Fibroblast of pulmonary artery (primary cell): Measurements from ENCODE around the gene FAM83F.

ENCODE experiments used
- DNase-seq: peaks from one replicate; pipeline ENCODE4 v3.0.0-alpha.2; 2010; ENCODE audit warnings: low read depth
- H3K4me3 ChIP-seq: replicated peaks from 2 replicates; pipeline ENCODE4 v1.5.1; 2011; ENCODE audit warnings: low read depth, mild to moderate bottlenecking, control low read depth, low read length, moderate library complexity
- TF ChIP-seq, protein P1 (sequence below): IDR thresholded peaks from 2 replicates; pipeline ENCODE4 v1.5.1; 2011; ENCODE audit warnings: mild to moderate bottlenecking, control low read depth, low read length, inconsistent platforms; ENCODE audit errors: missing control alignments

FAM83F gene

DNA sequence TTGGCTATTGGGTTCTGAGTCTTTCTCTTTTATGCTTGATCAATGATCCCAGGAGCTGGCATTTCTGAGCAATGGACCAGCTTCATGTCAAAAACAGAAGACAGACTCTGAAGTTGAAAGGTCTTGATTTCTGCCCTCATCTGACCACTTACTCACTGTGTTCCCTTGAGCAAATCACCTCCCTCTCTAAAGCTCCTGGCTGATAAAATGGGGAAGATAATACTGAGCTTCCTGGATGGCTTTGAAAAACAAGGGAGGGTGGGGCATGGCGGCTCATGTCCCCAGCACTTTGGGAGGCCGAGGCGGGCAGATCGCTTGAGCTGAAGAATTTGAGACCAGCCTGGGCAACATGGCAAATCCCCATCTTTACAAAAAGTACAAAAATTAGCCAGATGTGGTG is 6.4 kb downstream of the FAM83F start:
- TF ChIP-seq, protein P1, sequence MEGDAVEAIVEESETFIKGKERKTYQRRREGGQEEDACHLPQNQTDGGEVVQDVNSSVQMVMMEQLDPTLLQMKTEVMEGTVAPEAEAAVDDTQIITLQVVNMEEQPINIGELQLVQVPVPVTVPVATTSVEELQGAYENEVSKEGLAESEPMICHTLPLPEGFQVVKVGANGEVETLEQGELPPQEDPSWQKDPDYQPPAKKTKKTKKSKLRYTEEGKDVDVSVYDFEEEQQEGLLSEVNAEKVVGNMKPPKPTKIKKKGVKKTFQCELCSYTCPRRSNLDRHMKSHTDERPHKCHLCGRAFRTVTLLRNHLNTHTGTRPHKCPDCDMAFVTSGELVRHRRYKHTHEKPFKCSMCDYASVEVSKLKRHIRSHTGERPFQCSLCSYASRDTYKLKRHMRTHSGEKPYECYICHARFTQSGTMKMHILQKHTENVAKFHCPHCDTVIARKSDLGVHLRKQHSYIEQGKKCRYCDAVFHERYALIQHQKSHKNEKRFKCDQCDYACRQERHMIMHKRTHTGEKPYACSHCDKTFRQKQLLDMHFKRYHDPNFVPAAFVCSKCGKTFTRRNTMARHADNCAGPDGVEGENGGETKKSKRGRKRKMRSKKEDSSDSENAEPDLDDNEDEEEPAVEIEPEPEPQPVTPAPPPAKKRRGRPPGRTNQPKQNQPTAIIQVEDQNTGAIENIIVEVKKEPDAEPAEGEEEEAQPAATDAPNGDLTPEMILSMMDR: no peak
- DNase-seq: no peak
- H3K4me3 ChIP-seq: no peak overlapping the region

- TF ChIP-seq, protein P1: no peak
- H3K4me3 ChIP-seq: no peak overlapping the region
- DNase-seq: no peak
These were observed 7.2 kb downstream of the FAM83F start for GRCh38 chr22:40001800-40002577.

DNA sequence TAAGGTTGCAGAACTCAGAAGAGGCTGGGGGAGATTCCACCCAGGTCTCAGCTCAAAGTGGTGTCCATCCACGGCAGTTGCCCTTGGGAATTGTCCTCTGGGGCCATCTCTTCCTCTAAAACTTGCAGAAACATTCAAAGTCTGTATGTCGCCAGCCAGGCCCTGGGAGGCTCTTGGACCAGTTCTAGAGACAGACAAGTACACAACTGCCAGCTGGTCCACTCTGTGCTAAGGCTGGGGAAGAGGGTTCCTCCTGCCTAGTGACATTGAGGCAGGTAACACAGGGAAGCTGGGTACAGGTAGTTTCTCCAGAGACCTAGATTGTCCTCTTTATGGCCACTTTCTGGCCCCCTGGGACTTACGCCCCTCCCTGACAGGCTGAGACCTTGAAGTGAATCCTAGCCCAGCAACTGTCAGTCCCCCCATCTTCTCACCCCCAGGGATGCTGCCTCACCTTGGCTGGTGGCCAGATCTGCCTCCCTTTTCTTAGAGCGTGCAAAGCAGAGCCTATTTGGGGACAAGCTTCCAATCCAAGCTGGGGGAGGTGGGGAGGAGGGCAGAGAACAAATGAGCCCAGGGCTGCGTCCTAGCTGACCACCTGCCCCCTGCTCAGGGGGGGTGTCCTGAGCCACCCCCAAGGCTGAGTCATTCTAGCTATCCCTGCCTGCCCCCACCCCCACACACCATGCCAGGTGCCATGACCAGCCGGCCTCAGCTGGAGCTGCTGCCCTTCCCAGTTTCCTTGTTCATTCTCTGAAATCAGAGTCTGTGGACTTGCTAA is 8.4 kb downstream of the FAM83F start:
- H3K4me3 ChIP-seq: no peak overlapping the region
- no peak for DNase-seq
- TF ChIP-seq, protein P1: no peak

DNA sequence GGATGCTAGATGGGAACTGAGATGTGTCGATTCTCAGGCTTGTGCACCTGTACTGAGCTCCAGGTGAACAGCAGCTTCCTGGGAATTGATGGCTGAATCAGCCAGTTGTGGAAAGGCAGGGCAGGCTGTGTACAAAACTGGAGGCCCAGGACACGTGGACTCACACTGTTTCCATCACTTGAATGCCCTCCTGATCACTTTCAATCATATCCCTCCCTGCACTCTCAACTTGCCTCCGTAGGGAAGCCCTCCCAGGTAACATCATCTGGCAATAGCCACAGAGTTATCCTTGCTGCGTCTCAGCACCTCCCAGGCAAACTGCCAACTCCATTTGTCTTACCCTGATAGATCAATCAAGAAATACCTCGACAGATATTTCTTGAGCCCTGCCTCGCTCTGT is 10.1 kb downstream of the FAM83F start:
- TF ChIP-seq, protein P1: no peak
- no peak overlapping the region for H3K4me3 ChIP-seq

DNA sequence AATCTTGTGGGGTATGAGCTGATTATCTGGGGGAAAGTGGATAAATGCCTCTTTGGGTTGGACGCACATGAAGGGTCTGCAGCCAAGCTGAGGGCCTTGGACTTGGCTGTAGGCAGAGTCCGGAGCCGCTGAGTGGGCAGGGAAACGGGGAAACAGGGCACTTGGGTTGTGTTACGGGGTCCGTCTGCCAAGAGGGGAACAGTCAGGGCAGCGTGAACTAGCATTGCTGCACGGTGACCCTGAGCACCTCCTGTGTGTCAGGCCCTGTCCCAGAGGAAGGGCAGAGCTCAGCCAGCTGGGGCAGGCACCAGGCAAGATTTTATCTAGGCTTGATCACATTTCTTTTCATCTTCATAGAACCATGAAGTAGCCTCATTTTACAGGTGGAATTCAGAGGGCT is 11.9 kb downstream of the FAM83F start:
- no peak overlapping the region for H3K4me3 ChIP-seq
- DNase-seq: no peak
- TF ChIP-seq, protein P1: no peak

More for the DNA sequence above, 10.1 kb downstream of the FAM83F start:
- no peak for DNase-seq

DNA sequence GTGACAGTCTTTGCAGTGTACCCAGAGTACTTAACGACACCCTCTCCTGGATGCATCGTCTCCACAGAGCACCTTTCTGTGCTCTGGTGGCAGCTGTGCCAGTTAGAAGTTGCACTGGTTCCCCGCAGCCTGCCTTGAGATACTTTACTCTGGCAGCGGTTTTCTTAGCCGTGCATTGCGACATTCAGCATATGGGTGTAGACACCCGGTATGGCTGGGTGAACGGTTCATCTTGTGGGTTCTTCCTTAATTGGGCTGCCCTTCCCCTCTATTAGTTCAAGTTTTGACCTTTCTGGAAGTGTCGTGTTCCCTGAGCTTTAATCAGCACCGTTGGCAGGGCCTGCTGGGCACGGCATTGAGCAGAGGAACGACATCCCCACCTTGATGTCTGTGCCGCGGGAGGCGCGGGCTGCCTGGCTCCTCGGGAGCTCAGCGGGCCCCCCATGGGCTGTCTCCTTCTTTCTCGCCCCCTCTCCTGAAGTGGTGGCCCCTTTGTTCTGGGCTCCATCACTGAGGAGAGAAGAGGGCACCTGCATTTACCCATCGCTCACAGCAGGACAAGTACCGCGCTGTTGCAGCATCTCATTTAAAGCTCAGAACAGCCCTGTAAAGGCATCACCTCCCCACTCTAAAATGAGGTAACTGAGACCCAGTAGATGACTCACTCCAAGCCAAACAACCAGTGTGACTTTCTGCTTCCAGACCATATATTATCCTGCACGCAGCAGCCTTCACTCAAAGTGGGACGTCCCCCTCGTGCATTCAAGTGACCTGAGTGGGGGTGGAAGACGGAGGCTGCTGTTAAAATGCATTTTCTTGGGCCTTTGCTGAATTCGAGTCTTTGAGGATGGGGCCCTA is 13.3 kb downstream of the FAM83F start:
- no peak overlapping the region for H3K4me3 ChIP-seq
- TF ChIP-seq, protein P1: no peak
- DNase-seq: no peak
